OCI-LY3 (cell line): ENCODE measurements around the gene CAVIN1.

Source experiments
- EZH2phosphoT487 ChIP-seq: fragments of 200-600 bp; shearing (Covaris generic); IDR thresholded peaks from 2 replicates; pipeline ENCODE4 v1.6.1; 2018; ENCODE audit warnings: antibody characterized with exemption, mixed run types, low read depth
- TF ChIP-seq, protein P1 (sequence below): fragments of 200-600, 300-600 bp; sonication (generic); IDR thresholded peaks from 2 replicates; pipeline ENCODE4 v1.5.1; 2014; ENCODE audit warnings: antibody characterized with exemption, low read length, low read depth

DNA sequence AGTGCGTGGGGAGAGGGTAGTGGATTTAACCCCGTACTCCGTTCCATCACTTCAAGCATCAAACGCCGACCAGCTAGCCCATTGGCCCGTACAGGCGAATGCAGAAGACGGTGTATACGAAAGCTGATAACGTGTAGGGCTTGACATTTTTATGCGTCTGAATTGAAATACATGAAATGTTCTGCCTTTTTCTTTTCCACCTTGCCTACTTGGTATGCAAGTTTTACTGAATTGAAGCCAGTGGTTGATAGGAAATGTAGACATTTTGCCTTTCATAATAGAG lies 34.0 kb downstream of the CAVIN1 start:
- TF ChIP-seq, protein P1, sequence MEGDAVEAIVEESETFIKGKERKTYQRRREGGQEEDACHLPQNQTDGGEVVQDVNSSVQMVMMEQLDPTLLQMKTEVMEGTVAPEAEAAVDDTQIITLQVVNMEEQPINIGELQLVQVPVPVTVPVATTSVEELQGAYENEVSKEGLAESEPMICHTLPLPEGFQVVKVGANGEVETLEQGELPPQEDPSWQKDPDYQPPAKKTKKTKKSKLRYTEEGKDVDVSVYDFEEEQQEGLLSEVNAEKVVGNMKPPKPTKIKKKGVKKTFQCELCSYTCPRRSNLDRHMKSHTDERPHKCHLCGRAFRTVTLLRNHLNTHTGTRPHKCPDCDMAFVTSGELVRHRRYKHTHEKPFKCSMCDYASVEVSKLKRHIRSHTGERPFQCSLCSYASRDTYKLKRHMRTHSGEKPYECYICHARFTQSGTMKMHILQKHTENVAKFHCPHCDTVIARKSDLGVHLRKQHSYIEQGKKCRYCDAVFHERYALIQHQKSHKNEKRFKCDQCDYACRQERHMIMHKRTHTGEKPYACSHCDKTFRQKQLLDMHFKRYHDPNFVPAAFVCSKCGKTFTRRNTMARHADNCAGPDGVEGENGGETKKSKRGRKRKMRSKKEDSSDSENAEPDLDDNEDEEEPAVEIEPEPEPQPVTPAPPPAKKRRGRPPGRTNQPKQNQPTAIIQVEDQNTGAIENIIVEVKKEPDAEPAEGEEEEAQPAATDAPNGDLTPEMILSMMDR = no peak
- no peak for TF ChIP-seq EZH2phosphoT487
